CD14-positive monocyte (primary cell): ENCODE results near the gene NTNG1. TPM values are rescaled to one million over a fixed set of nuclear protein-coding genes. Genes with fewer than 3 reads are reported as not detected.

Experiments
- DNase-seq, 3 donors: peaks; one replicate each; pipeline ENCODE4 v3.0.0-alpha.2; 2011 to 2022
- H2AFZ ChIP-seq: 2 replicates; pipeline ENCODE4 v1.6.0; 2012; ENCODE audit warnings: mild to moderate bottlenecking, low read depth, low read length, inconsistent platforms; ENCODE audit not compliant: insufficient read depth, poor library complexity, severe bottlenecking
- H3K27ac ChIP-seq, 2 donors: 1 replicate in 1 of 2; 2 replicates in 1 of 2; pipeline ENCODE4 v1.5.1; 2012 to 2013; ENCODE audit warnings: low read length in 2 of 2, control low read depth in 1 of 2, inconsistent platforms in 1 of 2, low read depth in 1 of 2, mild to moderate bottlenecking in 1 of 2
- H3K27me3 ChIP-seq, 2 donors: one replicate each; pipeline versions ENCODE4 v1.6.0 to v1.6.1; 2011 to 2013; ENCODE audit warnings: low read length in 2 of 2; ENCODE audit not compliant: control insufficient read depth in 2 of 2, insufficient read depth in 2 of 2
- H3K36me3 ChIP-seq, 2 donors: replicated peaks in 1 of 2; 1 replicate in 1 of 2; 2 replicates in 1 of 2; pipeline versions ENCODE4 v1.5.1 to v1.6.1; 2012 to 2013; ENCODE audit warnings: low read length in 2 of 2, control low read depth in 1 of 2, inconsistent platforms in 1 of 2, mild to moderate bottlenecking in 1 of 2; ENCODE audit not compliant: insufficient read depth in 2 of 2, control insufficient read depth in 1 of 2
- H3K4me1 ChIP-seq, 2 donors: 1 replicate in 1 of 2; 2 replicates in 1 of 2; pipeline versions ENCODE4 v1.5.1 to v1.6.1; 2012 to 2013; ENCODE audit warnings: low read length in 2 of 2, control low read depth in 1 of 2, inconsistent platforms in 1 of 2, mild to moderate bottlenecking in 1 of 2, moderate library complexity in 1 of 2; ENCODE audit not compliant: insufficient read depth in 2 of 2, control insufficient read depth in 1 of 2
- H3K4me2 ChIP-seq: replicated peaks from 2 replicates; pipeline ENCODE3; 2012; ENCODE audit warnings: low read length, moderate library complexity, mild to moderate bottlenecking; ENCODE audit not compliant: poor library complexity, severe bottlenecking; ENCODE audit errors: extremely low read depth
- H3K4me3 ChIP-seq, 3 experiments: fragments of 200-600 bp in 1 of 3; sonication (generic) in 1 of 3; replicated peaks in 1 of 3; 1 replicate in 2 of 3; 2 replicates in 1 of 3; pipeline ENCODE4 v1.5.1; 2011 to 2013; ENCODE audit warnings: low read length in 3 of 3, mild to moderate bottlenecking in 3 of 3, control low read depth in 2 of 3, low read depth in 2 of 3, inconsistent platforms in 1 of 3, moderate library complexity in 1 of 3
- H3K79me2 ChIP-seq: 2 replicates; pipeline ENCODE4 v1.6.0; 2012; ENCODE audit warnings: mild to moderate bottlenecking, control low read depth, inconsistent platforms, low read length, moderate library complexity; ENCODE audit not compliant: insufficient read depth
- H3K9ac ChIP-seq: 2 replicates; pipeline ENCODE4 v1.6.0; 2017; ENCODE audit warnings: low read length, mild to moderate bottlenecking; ENCODE audit not compliant: insufficient read depth, poor library complexity, severe bottlenecking
- H3K9me3 ChIP-seq, 2 donors: replicated peaks in 1 of 2; 1 replicate in 1 of 2; 2 replicates in 1 of 2; pipeline versions ENCODE4 v1.5.1 to v1.6.1; 2012 to 2013; ENCODE audit warnings: low read length in 2 of 2, control low read depth in 1 of 2; ENCODE audit not compliant: control insufficient read depth in 1 of 2, insufficient read depth in 1 of 2
- H4K20me1 ChIP-seq: 2 replicates; pipeline ENCODE4 v1.6.0; 2012; ENCODE audit warnings: mild to moderate bottlenecking, low read length, control low read depth, moderate library complexity; ENCODE audit not compliant: insufficient read depth
- H3K27ac Mint-ChIP-seq, 7 donors: one replicate each; pipeline ENCODE4 v1.8.0; 2020; ENCODE audit warnings: mild to moderate bottlenecking in 7 of 7, mixed read lengths in 7 of 7, moderate library complexity in 6 of 7, inconsistent platforms in 2 of 7
- H3K27me3 Mint-ChIP-seq, 3 donors: one replicate each; pipeline ENCODE4 v1.8.0; 2021 to 2022; ENCODE audit warnings: low read depth in 3 of 3, mild to moderate bottlenecking in 3 of 3, mixed read lengths in 3 of 3, moderate library complexity in 3 of 3, inconsistent platforms in 1 of 3
- H3K36me3 Mint-ChIP-seq, 2 donors: one replicate each; pipeline ENCODE4 v1.8.0; 2020; ENCODE audit warnings: mixed read lengths in 2 of 2, inconsistent platforms in 1 of 2, mild to moderate bottlenecking in 1 of 2
- H3K4me1 Mint-ChIP-seq: one replicate; pipeline ENCODE4 v1.8.0; 2020; ENCODE audit warnings: mild to moderate bottlenecking, mixed read lengths
- H3K4me3 Mint-ChIP-seq, 2 donors: one replicate each; pipeline ENCODE4 v1.8.0; 2020; ENCODE audit warnings: mild to moderate bottlenecking in 2 of 2, mixed read lengths in 2 of 2, moderate library complexity in 1 of 2
- H3K9me3 Mint-ChIP-seq, 7 donors: one replicate each; pipeline ENCODE4 v1.8.0; 2020 to 2022; ENCODE audit warnings: mixed read lengths in 7 of 7, mild to moderate bottlenecking in 6 of 7, moderate library complexity in 6 of 7, inconsistent platforms in 2 of 7
- CTCF ChIP-seq: fragments of 200-600 bp; IDR thresholded peaks from one replicate; pipeline ENCODE4 v1.8.0; 2022; ENCODE audit warnings: antibody characterized with exemption, mild to moderate bottlenecking
- WGBS: methylation state at CpG from one replicate; pipeline ENCODE4 v1.1.5; 2013; ENCODE audit warnings: missing lambda C conversion rate; ENCODE audit not compliant: insufficient coverage; 5-methylcytosine and 5-hydroxymethylcytosine counted together
- intact Hi-C, 2 donors: fragments of 100-400 bp; cut with micrococcal nuclease; formaldehyde crosslinking; loops; one replicate each; pipeline versions ENCODE4 v1.15.0 to v1.15.1; 2023
- polyA plus RNA-seq, 3 donors: library from polyadenylated mRNA; depleted of rRNA in 1 of 3; unstranded in 2 of 3; stranded (reverse) in 1 of 3; fragments of 300-500 nt in 2 of 3; fragments of >200 nt in 1 of 3; fragmentation: Illumina TruSeq in 2 of 3; gene quantifications; 1 replicate in 2 of 3; 2 replicates in 1 of 3; pipeline ENCODE4 v1.2.3, GENCODE V29; 2012 to 2021

The NTNG1 gene
- polyA plus RNA-seq, 3 donors = not detected

- H3K4me1 Mint-ChIP-seq = peaks cover 13% of the 10 kb centered on the region
- peaks cover 0 to 3% (median 2%) of the 10 kb centered on the region in 7 donors for H3K9me3 Mint-ChIP-seq
- no peak for TF ChIP-seq CTCF
- H3K36me3 Mint-ChIP-seq = no peaks in the 10 kb centered on the region
- Histone ChIP-seq H3K36me3 (no peaks in the 10 kb centered on the region), H3K27me3 (peaks cover 0 to 2% of the 10 kb centered on the region in 2 donors), H2AFZ (no peak overlapping the region), H3K4me1 (no peaks in the 10 kb centered on the region), H3K9ac (no peak overlapping the region), H3K27ac (no peak overlapping the region), H3K4me2 (no peak overlapping the region), H3K9me3 (no peaks in the 10 kb centered on the region), H3K79me2 (no peaks in the 10 kb centered on the region), H4K20me1 (no peaks in the 10 kb centered on the region), H3K4me3 (no peak overlapping the region)
- no peak for DNase-seq
- peaks cover 0 to 4% (median 2%) of the 10 kb centered on the region in 3 donors for H3K27me3 Mint-ChIP-seq
- no peak overlapping the region for H3K4me3 Mint-ChIP-seq
- no peak overlapping the region for H3K27ac Mint-ChIP-seq
- intact Hi-C loops = no loop called here
- no CpG with 5 or more reads among the region's 2 CpGs for WGBS
Observed at GRCh38 chr1:107524301-107524700, 383.5 kb downstream of the NTNG1 start.

- H3K36me3 ChIP-seq = no peaks in the 10 kb centered on the region
- H3K36me3 Mint-ChIP-seq = no peaks in the 10 kb centered on the region
- H3K9ac ChIP-seq = no peak overlapping the region
- no peaks in the 10 kb centered on the region for H3K79me2 ChIP-seq
- no peak overlapping the region for H3K27ac ChIP-seq
- peaks cover 13% of the 10 kb centered on the region for H3K4me1 Mint-ChIP-seq
- no CpG with 5 or more reads among the region's 1 CpG for WGBS
- peaks cover 0 to 2% (median 1%) of the 10 kb centered on the region in 3 donors for H3K27me3 Mint-ChIP-seq
- no peak for TF ChIP-seq CTCF
- no peak overlapping the region for H3K27ac Mint-ChIP-seq
- no peak overlapping the region for H3K4me3 ChIP-seq
- no peak overlapping the region for H2AFZ ChIP-seq
- no peaks in the 10 kb centered on the region for H3K4me1 ChIP-seq
- H3K27me3 ChIP-seq = peaks cover 0 to 2% of the 10 kb centered on the region in 2 donors
- no peak overlapping the region for H3K4me2 ChIP-seq
- no peaks in the 10 kb centered on the region for H4K20me1 ChIP-seq
- H3K4me3 Mint-ChIP-seq = no peak overlapping the region
- H3K9me3 Mint-ChIP-seq = peaks cover 0 to 3% (median 2%) of the 10 kb centered on the region in 7 donors
- H3K9me3 ChIP-seq = no peaks in the 10 kb centered on the region
- intact Hi-C loops = no loop called here
- no peak for DNase-seq
Observed at GRCh38 chr1:107525145-107525544, 384.3 kb downstream of the NTNG1 start.
